Measurements from ENCODE around the gene CDK14. TPM values are rescaled to one million over a fixed set of nuclear protein-coding genes. Genes with fewer than 3 reads are reported as not detected.

Gene CDK14
- total and polyA plus RNA-seq, 2 donors (not counting 1 experiment from before 2014, with no cell fraction given) = 42.1 to 167 TPM

DNA sequence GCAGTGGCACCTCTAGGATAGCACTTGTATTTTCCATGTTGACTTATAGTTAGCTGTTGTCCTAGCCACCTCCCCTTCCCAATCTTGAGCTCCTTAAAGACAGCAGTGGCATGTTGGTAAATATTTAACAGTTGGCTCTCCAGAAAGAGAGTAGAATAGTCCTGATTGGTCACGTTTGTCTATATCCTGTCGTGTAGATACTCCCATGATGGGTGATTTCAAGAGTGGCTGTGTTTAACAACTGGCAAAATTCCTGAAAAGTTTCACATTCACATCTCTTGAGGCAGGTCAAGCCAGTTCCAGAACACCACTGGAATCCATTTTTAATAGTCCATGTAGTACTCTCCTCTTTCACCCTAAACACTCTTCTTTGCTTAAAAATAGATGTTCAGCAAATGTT is 599.9 kb downstream of the CDK14 start:
- no peak overlapping the region for H3K9ac ChIP-seq (ENCODE audit: low read length)
- no peaks in the 10 kb centered on the region for H3K27me3 Mint-ChIP-seq
- no peaks in the 10 kb centered on the region for H3K4me1 ChIP-seq (ENCODE audit: control insufficient read depth in 2 of 2, insufficient read depth in 2 of 2, low read length in 2 of 2)
- DNase-seq = no peak
- H3K27ac Mint-ChIP-seq = no peak overlapping the region
- intact Hi-C loops (cut with micrococcal nuclease) = no loop called here
- no peaks in the 10 kb centered on the region for H3K4me1 Mint-ChIP-seq
- no peaks in the 10 kb centered on the region for H4K20me1 ChIP-seq (ENCODE audit: control insufficient read depth, insufficient read depth, low read length, poor library complexity, severe bottlenecking)
- POLR2A ChIA-PET = no interaction called here
- no peak overlapping the region for H3K27ac ChIP-seq (ENCODE audit: low read length in 2 of 2)
- 100% methylated on average over 2 of the region's 2 CpGs for WGBS (ENCODE audit: insufficient coverage)
- no peaks in the 10 kb centered on the region for H3K27me3 ChIP-seq (replicated peaks in 1 of 4; ENCODE audit: control extremely low read depth in 1 of 4, control insufficient read depth in 3 of 4, insufficient read depth in 4 of 4, low read length in 3 of 4)
- no peaks in the 10 kb centered on the region for H3K79me2 ChIP-seq (ENCODE audit: control insufficient read depth, insufficient read depth, low read length)
- no peak overlapping the region for H2AFZ ChIP-seq (ENCODE audit: insufficient read depth, low read depth, low read length, poor library complexity, severe bottlenecking)
- TF ChIP-seq, protein P1, sequence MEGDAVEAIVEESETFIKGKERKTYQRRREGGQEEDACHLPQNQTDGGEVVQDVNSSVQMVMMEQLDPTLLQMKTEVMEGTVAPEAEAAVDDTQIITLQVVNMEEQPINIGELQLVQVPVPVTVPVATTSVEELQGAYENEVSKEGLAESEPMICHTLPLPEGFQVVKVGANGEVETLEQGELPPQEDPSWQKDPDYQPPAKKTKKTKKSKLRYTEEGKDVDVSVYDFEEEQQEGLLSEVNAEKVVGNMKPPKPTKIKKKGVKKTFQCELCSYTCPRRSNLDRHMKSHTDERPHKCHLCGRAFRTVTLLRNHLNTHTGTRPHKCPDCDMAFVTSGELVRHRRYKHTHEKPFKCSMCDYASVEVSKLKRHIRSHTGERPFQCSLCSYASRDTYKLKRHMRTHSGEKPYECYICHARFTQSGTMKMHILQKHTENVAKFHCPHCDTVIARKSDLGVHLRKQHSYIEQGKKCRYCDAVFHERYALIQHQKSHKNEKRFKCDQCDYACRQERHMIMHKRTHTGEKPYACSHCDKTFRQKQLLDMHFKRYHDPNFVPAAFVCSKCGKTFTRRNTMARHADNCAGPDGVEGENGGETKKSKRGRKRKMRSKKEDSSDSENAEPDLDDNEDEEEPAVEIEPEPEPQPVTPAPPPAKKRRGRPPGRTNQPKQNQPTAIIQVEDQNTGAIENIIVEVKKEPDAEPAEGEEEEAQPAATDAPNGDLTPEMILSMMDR (IDR thresholded peaks at IDR 0.05) = no peak
- no peak for TF ChIP-seq EZH2 (IDR thresholded peaks at IDR 0.05; ENCODE audit: borderline replicate concordance, insufficient read depth, low read depth, low read length, poor library complexity, severe bottlenecking)
- no peaks in the 10 kb centered on the region for H3K9me3 Mint-ChIP-seq (ENCODE audit: insufficient read depth)
- no peaks in the 10 kb centered on the region for H3K36me3 ChIP-seq (replicated peaks in 1 of 2; ENCODE audit: control extremely low read depth in 1 of 2, control insufficient read depth in 1 of 2, extremely low read depth in 1 of 2, insufficient read depth in 2 of 2, low read length in 1 of 2)
- no peak overlapping the region for H3K4me3 Mint-ChIP-seq
- CTCF ChIA-PET = no interaction called here
- ATAC-seq (ENCODE audit: low read depth) = no peak
- no peak overlapping the region for H3K4me3 ChIP-seq (ENCODE audit: control extremely low read depth in 1 of 5, extremely low read depth in 1 of 5, insufficient read depth in 1 of 5, low read depth in 2 of 5, low read length in 4 of 5)
- no peak overlapping the region for H3K4me2 ChIP-seq (replicated peaks; ENCODE audit: low read depth, low read length, poor library complexity, severe bottlenecking)
- H3K9me3 ChIP-seq (ENCODE audit: control extremely low read depth in 1 of 3, control insufficient read depth in 2 of 3, insufficient read depth in 1 of 3, low read length in 2 of 3) = no peaks in the 10 kb centered on the region

DNA sequence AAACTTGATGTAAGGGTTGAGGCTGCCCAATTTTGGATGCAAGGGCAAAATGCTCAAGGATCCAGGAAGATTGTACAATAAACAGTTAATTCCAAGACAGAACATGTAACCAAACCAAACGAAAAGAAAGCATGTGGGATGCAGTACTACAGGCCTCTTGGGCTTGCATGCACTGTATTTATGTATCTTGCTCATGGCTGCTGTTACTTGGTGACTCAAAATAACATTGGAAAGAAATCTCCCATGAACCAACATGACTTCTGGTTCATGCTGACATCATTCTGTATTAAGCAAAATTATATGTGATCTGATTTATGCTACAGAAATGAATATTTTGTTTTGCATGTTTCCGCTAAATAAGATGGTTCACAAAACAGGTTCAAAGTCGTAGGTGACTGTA is 602.2 kb downstream of the CDK14 start:
- H2AFZ ChIP-seq (ENCODE audit: insufficient read depth, low read depth, low read length, poor library complexity, severe bottlenecking) = no peak overlapping the region
- TF ChIP-seq EZH2 (IDR thresholded peaks at IDR 0.05; ENCODE audit: borderline replicate concordance, insufficient read depth, low read depth, low read length, poor library complexity, severe bottlenecking) = no peak
- TF ChIP-seq, protein P1 (IDR thresholded peaks at IDR 0.05) = no peak
- ChIA-PET CTCF (no interaction called here), POLR2A (no interaction called here)
- Mint-ChIP-seq H3K27me3 (no peaks in the 10 kb centered on the region), H3K9me3 (ENCODE audit: insufficient read depth) (no peaks in the 10 kb centered on the region), H3K27ac (no peak overlapping the region), H3K4me3 (no peak overlapping the region), H3K4me1 (peaks cover 5% of the 10 kb centered on the region)
- no peaks in the 10 kb centered on the region for H3K9me3 ChIP-seq (ENCODE audit: control extremely low read depth in 1 of 3, control insufficient read depth in 2 of 3, insufficient read depth in 1 of 3, low read length in 2 of 3)
- H3K36me3 ChIP-seq (replicated peaks in 1 of 2; ENCODE audit: control extremely low read depth in 1 of 2, control insufficient read depth in 1 of 2, extremely low read depth in 1 of 2, insufficient read depth in 2 of 2, low read length in 1 of 2) = no peaks in the 10 kb centered on the region
- no peak overlapping the region for H3K9ac ChIP-seq (ENCODE audit: low read length)
- intact Hi-C loops (cut with micrococcal nuclease) = no loop called here
- H3K4me1 ChIP-seq (ENCODE audit: control insufficient read depth in 2 of 2, insufficient read depth in 2 of 2, low read length in 2 of 2) = no peaks in the 10 kb centered on the region
- H3K27me3 ChIP-seq (replicated peaks in 1 of 4; ENCODE audit: control extremely low read depth in 1 of 4, control insufficient read depth in 3 of 4, insufficient read depth in 4 of 4, low read length in 3 of 4) = no peaks in the 10 kb centered on the region
- no peak overlapping the region for H3K4me2 ChIP-seq (replicated peaks; ENCODE audit: low read depth, low read length, poor library complexity, severe bottlenecking)
- ATAC-seq (ENCODE audit: low read depth) (no peak), DNase-seq (no peak)
- H3K79me2 ChIP-seq (ENCODE audit: control insufficient read depth, insufficient read depth, low read length) = no peaks in the 10 kb centered on the region
- H3K27ac ChIP-seq (ENCODE audit: low read length in 2 of 2) = no peak overlapping the region
- WGBS (ENCODE audit: insufficient coverage) = no CpG with 5 or more reads among the region's 3 CpGs
- no peaks in the 10 kb centered on the region for H4K20me1 ChIP-seq (ENCODE audit: control insufficient read depth, insufficient read depth, low read length, poor library complexity, severe bottlenecking)
- H3K4me3 ChIP-seq (ENCODE audit: control extremely low read depth in 1 of 5, extremely low read depth in 1 of 5, insufficient read depth in 1 of 5, low read depth in 2 of 5, low read length in 4 of 5) = no peak overlapping the region
